ENCODE results near the gene ZNF541. TPM values are rescaled to one million over a fixed set of nuclear protein-coding genes. Genes with fewer than 3 reads are reported as not detected.

The ZNF541 gene
- total RNA-seq, 1 donor from 2014 or later, result not detected

GRCh38 chr19:47580397-47580796 is 7.4 kb upstream of the ZNF541 start:
- Histone ChIP-seq H3K4me1 (no peaks in the 10 kb centered on the region), H3K36me3 (no peaks in the 10 kb centered on the region), H3K9me3 (no peaks in the 10 kb centered on the region), H3K27me3 (no peaks in the 10 kb centered on the region), H3K4me3 (no peak overlapping the region), H3K27ac (no peak overlapping the region)
- no peak for TF ChIP-seq CTCF (IDR thresholded peaks at IDR 0.05)
- intact Hi-C loops (cut with DNase I), result no loop called here
- no peak for DNase-seq (ENCODE audit: low spot score in 2 of 2)

- Histone ChIP-seq H3K4me1 (peaks cover 0 to 4% of the 10 kb centered on the region in 2 donors), H3K4me3 (peak overlapping the region; percentile 46 to 62), H3K27me3 (no peaks in the 10 kb centered on the region), H3K27ac (no peak overlapping the region), H3K9me3 (no peaks in the 10 kb centered on the region), H3K36me3 (no peaks in the 10 kb centered on the region)
- intact Hi-C loops (cut with DNase I), result loop anchor here (2.0 kb wide), 1 partner anchor 28 kb away; no protein-coding TSS in a partner anchor
- TF ChIP-seq CTCF (IDR thresholded peaks at IDR 0.05), result no peak
- no peak for DNase-seq (ENCODE audit: low spot score in 2 of 2)
Observed at GRCh38 chr19:47572635-47573034, 313 bp downstream of the ZNF541 start.

DNA sequence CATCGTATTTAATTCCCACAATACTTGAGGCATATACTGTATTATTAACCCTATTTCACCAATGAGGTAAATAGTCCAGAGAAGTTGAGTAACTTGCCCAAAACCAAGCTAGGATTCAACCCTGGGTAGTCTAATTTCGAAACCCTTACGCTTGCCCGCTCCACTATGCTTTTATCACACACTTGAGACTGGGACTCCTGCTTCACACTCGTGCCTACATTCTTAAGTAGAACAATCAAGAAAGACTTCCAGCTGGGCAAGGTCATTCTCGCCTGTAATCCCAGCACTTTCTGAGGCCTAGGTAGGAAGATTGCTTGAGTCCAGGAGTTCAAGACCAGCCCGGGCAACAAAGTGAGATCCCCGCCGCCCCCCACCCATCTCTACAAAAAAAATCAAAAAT is 3.6 kb downstream of the ZNF541 start:
- DNase-seq (ENCODE audit: low spot score in 2 of 2), result no peak
- intact Hi-C loops (cut with DNase I), result no loop called here
- Histone ChIP-seq H3K27ac (no peak overlapping the region), H3K9me3 (no peaks in the 10 kb centered on the region), H3K4me3 (no peak overlapping the region), H3K36me3 (no peaks in the 10 kb centered on the region), H3K4me1 (peaks cover 0 to 4% of the 10 kb centered on the region in 2 donors), H3K27me3 (no peaks in the 10 kb centered on the region)
- no peak for TF ChIP-seq CTCF (IDR thresholded peaks at IDR 0.05)

GRCh38 chr19:47564081-47564480 is 8.9 kb downstream of the ZNF541 start:
- Histone ChIP-seq H3K9me3 (no peaks in the 10 kb centered on the region), H3K4me3 (no peak overlapping the region), H3K4me1 (no peaks in the 10 kb centered on the region), H3K27me3 (no peaks in the 10 kb centered on the region), H3K36me3 (no peaks in the 10 kb centered on the region), H3K27ac (no peak overlapping the region)
- TF ChIP-seq CTCF (IDR thresholded peaks at IDR 0.05), result no peak
- no peak for DNase-seq (ENCODE audit: low spot score in 2 of 2)
- intact Hi-C loops (cut with DNase I), result no loop called here

- Histone ChIP-seq H3K4me1 (no peaks in the 10 kb centered on the region), H3K4me3 (no peak overlapping the region), H3K27me3 (no peaks in the 10 kb centered on the region), H3K36me3 (no peaks in the 10 kb centered on the region), H3K9me3 (no peaks in the 10 kb centered on the region), H3K27ac (no peak overlapping the region)
- intact Hi-C loops (cut with DNase I), result no loop called here
- DNase-seq (ENCODE audit: low spot score in 2 of 2), result no peak
- TF ChIP-seq CTCF (IDR thresholded peaks at IDR 0.05), result no peak
Observed at GRCh38 chr19:47561440-47562057, 11.4 kb downstream of the ZNF541 start.

- no peak for TF ChIP-seq CTCF (IDR thresholded peaks at IDR 0.05)
- intact Hi-C loops (cut with DNase I), result no loop called here
- H3K36me3 ChIP-seq, result no peaks in the 10 kb centered on the region
- H3K9me3 ChIP-seq, result no peaks in the 10 kb centered on the region
- no peaks in the 10 kb centered on the region for H3K27me3 ChIP-seq
- no peak overlapping the region for H3K27ac ChIP-seq
- DNase-seq (ENCODE audit: low spot score in 2 of 2), result no peak
- H3K4me3 ChIP-seq, result no peak overlapping the region
- no peaks in the 10 kb centered on the region for H3K4me1 ChIP-seq
Observed at GRCh38 chr19:47560999-47561398, 11.9 kb downstream of the ZNF541 start.
